GM19193 (cell line): ENCODE measurements around the gene ELK1.
A peak's percentile ranks its signal among the peaks of the same experiment; 100 is the strongest.

Source experiments
- POLR2A ChIP-seq: IDR thresholded peaks from 4 replicates; pipeline ENCODE4 v1.6.1; 2011; ENCODE audit not compliant: insufficient read depth, insufficient read length; ENCODE audit errors: extremely low read depth

The ELK1 gene, protein sequence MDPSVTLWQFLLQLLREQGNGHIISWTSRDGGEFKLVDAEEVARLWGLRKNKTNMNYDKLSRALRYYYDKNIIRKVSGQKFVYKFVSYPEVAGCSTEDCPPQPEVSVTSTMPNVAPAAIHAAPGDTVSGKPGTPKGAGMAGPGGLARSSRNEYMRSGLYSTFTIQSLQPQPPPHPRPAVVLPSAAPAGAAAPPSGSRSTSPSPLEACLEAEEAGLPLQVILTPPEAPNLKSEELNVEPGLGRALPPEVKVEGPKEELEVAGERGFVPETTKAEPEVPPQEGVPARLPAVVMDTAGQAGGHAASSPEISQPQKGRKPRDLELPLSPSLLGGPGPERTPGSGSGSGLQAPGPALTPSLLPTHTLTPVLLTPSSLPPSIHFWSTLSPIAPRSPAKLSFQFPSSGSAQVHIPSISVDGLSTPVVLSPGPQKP

DNA sequence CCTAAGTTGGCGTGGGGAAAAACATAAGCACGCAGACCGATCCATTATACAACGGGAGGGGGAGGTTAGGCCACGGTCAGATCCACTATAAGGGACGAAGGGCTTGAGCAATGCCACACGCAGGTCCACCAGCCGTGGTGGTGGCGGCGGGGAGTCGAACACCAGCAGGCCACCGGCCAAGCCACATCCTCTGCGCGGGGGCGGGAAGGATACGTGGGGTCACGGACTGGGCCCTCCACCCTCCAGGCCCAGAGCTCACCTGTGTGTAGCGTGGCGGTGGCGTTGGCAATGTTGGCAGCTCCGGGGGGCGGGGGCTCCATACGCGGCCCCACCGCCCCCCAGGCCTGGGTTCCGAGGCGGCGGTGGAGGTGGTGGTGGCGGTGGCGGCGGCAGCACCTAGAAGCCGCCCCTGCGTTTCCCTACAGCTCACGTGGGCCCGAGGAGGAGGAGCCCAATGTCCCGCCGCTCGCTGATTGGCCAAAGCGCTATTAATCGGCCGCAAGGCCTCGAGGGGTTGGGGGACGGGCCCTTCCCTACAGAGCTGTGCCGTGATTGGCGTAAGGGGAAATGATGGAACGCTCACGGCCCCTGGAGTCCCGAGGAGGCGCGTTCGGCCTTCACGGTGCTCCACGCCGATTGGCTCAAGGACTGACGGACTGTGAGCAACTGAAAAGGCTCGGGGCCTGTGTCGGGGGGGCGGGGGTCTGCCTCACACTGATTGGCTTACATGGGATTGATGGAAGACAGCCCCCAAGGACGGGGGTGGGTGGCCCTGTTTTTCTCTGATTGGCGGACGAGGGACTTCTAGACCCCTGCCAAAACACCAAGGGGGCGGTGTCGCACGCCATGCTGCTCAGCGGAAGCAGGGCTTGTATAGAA, at the start of gene ELK1:
ELK1 (minus strand) TSS at position 400 of the 879 bp plus-strand sequence. CDS start 9,122 bp downstream, outside the sequence.
- peak; percentile 63 for TF ChIP-seq POLR2A

DNA sequence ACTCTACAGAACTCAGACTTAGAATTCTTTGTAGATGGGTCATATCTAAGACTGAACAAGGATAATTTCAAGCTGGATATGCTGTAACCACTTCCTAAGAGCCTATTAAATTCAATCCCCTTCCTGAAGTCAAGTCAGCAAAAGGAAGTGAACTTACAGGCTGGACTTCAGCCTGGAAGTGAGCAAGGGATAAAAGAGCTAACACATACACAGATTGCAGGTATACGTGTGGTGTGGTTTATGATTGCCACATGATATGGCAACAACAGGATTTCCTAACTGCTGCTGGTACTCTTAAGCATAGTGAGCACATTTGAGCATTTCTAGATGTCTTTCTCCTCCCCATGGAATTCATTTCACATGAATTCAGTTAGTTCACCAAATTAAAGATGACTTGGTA, 46.8 kb upstream of the ELK1 start:
- TF ChIP-seq POLR2A: no peak

DNA sequence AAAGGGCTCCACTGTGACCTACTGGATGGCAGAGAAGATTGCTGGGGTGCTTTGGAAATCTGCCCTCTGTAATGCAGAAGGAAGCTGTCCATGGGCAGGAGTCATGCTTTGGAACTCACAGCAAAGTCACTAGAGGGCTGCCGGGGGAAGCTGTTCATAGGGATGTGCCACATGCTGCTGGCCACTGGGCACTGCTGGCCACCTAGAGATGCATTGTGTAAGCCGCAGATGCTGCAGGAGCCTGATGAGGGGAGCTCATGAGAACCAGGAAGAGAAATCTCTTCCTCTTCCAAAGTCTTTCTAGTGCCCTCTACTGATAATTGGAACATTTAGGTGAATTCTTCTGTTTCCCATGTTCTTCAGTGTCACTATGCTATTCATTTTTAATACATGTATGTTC, 39.8 kb upstream of the ELK1 start:
- no peak for TF ChIP-seq POLR2A

DNA sequence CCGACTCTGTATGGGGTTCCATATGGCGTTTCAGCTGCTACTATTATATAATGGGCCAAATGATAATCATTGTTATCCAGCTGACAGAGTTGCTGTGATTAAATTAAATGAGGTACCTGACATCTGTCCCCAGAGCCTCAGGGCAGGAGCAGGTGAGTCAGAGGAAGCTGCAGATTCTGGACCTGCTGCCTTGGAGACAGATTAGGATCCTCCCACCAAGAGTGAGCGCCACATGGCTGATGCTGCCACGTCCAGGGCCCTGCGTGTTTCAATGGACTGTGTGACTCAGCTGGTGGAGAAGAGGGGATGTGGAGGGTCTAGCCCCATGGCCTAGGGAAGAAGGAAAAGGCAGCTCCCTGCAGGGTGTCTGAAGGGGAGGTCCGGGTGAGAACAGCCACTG, 36.9 kb upstream of the ELK1 start:
- TF ChIP-seq POLR2A: no peak

DNA sequence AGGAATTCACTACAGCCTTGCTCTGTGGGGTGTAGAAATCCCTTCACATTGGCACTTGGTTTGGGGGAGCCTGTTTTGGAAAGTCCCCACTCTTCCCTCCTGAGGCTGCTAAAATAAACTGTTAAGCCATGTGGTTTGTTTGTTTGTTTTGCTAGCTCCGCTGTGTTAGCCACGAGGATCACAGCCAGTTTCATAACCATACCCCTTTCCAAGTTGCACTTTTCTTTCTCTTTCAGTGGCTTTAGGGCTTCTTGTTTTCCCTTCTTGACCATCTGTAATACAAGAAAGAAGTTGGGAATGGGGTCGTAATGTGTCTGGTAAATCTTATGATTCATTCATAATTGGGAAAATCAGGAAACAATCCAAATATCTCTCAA, 33.5 kb upstream of the ELK1 start:
- no peak for TF ChIP-seq POLR2A

DNA sequence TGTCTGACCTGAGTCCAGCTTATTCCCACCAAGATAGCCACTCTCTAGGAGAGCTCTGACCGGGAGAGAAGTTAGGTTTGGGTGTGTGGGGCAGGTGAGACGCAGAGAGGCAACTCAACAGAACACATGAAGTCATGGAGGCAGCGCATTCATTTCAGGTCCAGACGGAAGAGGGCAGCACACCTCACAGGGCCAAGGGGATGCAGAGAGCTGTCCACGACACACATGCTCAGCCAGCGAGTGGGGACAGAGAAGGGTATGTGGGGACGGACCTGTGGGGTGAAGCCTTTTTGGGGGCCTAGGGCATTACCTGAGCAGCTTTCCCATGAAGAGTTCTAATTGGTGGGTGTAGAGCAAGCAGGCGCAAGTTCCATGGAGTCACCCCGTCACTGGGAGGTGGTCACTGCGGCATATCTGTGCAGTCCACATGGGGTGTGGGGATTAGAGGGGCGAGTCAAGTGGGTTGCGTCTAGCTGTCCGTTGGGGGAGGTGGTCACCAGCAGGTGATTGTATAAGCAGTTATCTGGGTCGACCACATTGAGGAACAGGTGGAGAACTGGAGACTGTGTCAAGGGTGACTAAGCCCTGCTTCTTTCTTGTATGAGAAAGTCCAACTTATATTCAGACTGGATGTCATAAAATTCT, 32.9 kb upstream of the ELK1 start:
- no peak for TF ChIP-seq POLR2A

DNA sequence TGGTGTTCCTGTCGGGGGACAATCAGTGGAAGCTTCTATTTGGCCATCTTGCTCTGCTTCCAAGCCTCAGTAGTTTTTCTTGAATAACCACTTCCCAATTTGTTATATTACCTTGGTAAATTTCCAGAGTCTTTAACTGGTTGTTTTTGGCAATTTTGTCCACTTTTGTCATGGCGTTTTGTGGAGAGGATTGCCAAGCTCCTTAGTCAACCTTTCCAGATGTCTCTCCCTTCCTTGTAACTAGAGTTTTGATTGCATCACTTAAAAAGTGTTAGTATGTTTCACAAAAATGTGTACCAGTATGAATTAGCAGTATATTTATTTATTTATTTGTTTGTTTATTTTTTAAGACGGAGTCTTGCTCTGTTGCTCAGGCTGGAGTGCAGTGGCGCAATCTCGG, 24.4 kb upstream of the ELK1 start:
- TF ChIP-seq POLR2A: no peak

DNA sequence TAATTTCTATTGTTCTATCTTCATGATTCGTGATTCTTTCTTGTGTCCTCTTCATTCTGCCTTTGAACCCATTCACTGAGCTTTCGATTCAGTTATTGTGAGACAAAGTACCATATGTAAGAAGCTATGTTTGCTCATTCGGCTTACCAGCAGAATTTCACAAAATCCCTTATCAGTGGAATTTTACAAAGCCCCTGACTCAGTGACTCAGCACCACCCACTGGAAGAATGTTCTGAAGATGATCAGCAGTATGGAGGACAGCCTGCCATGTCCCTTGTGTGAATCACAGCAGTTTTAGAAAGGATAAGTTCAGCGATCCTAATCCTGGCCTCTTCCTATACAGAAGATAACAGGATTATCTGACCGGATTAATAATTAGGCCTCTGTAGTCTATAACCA, 14.4 kb upstream of the ELK1 start:
- TF ChIP-seq POLR2A: no peak

DNA sequence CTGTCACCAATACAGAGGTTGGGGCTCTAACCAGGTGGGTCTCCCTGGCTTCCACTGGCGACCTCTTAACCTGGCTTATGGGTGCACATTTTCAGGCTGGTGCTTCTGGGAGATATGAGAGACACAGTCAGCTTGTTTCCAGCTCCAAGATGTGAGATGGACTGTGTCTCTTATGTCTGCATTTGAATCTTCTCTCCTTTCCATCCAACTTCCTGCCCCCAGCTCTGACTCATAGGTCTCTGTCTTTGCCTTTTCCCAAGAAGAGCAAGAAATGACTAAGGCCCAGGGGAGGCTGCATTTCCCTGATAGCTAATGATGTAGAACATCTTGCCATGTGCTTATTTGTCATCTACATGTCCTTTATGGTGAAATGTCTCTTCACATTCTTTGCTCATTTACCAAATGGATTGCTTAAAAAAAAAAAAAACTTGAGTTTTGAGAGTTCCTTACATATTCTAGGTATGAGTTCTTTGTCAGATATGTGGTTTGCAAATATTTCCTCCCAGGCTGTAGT, 11.8 kb upstream of the ELK1 start:
- no peak for TF ChIP-seq POLR2A

DNA sequence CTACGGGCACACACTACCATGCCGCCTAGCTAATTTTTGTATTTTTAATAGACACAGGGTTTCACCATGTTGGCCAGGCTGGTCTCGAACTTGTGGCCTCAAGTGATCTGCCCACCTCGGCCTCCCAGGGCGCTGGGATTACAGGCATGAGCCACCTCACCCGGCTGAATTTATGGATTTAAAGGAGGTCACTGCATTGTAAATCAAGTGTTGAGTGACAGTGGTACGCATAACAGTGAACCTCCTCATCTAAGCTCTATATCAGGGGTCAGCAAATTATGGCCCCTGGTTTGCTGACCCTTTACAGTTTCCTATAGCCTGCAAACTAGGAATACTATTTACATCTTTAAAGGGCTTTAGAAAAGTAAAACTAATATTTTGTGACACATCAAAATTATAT, 11.2 kb upstream of the ELK1 start:
- TF ChIP-seq POLR2A: no peak

DNA sequence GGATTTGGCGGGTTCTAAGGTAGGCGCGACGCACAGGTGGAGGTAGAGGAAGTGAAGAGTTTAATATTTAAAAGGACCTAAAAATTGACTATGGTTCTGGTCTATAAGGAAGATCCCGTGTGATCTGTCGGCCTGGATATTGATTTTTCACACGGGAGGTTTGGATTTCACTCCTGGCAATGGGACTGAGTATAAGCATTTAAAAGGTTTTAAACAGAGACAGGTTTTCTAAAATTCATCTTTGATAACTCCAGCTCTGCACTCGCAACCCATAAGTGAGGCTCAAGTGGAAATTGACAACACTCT, 9.0 kb upstream of the ELK1 start:
- TF ChIP-seq POLR2A: no peak

DNA sequence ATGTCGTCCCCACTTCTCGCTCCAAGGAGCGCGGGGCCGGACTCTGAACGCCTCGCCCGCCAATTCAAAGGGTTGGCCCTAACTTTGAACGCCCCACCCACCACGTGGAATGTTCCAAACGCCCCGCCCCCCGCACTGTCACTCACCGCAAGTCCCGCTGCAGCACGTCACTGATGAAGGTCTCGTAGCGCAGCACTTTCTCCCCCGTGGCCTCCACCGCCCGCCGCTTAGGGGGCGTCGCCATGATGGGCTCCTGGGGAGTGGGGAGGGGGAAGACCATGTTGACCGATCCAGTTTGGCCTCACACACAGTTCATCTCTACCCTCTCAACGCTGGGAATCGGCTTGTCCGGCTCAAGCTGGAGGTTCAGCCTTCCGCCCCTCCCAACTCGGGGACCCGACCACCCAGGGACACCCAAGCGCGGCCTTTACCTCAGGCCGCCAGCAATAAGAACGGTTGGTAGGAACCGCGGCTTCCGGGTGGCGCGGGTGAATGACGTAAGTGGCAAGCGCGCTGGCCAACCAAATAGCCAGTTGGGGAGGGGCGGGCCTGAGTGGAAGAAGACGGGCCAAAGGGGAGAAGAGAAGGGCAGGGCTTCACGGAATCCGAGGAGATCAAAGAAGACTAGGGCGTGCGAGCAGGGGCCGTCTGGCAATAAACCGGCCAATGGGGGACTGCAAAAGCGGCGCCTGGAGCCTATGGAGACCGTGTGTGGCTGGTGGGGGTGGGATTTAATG, 8.5 kb upstream of the ELK1 start, which contains the start of gene UXT:
UXT (minus strand) TSS at position 497 of the 737 bp plus-strand sequence; CDS start at position 244, 253 bp downstream.
- TF ChIP-seq POLR2A: peak; percentile 81

DNA sequence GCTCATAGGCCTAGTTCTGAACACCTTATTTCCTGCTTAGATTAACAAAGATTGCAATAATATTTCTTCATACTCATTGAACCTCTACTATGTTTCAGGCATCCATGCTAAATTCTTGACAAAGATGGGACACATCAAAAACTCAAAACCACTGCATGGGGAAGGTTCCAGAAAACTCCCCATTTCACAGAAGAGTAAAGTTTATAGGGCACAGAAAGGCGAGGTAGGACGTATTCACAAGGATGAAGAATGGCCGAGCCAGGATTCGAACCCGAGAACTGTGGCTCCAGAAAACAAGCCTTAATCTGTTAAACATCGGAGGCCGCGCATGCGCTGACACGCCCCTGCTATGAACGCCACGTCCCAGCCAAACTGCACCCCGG, 7.9 kb upstream of the ELK1 start:
- no peak for TF ChIP-seq POLR2A

DNA sequence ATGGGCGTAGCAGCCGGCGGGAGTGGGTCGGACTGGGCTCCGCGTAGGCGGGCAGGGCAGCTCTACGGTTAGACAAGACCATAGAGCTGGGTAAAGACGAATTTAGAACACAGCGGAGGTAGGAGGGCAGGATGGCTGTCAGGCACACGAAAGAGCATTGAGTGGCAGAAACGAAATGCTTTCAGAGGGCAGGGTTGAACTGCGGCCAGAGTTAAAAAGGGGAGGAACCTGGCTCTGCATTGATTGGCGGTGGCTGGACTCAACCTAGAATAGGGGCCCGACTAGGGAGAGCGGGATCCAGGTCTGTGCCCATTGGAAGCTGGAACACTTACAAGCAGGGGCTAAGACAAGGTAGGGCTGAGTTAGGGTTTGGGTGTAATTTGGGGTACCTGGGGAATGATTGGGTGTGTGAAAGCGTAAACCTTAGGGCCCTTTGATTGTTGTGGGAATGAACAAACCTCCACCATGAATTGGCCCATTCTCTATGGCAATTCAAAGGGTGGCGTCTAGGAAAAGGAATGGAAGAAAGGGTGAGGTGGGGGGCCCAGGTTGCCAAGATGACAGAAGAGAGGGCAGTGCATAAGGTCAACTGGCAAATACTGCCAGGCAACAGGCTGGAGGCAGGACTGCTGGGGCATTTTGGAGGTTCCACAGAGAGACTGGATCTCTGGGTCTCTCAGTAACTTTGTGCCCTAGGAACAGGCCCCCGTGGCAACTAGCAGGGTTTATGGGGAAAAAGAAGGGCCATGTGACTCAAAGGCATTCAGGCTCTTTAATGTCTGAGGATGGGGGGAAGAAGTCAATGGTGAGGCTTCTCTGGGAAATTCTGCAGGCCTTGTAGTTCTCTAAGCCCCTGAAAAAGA, 911 bp upstream of the ELK1 start:
- TF ChIP-seq POLR2A: no peak
